ENCODE measurements around the gene CRMP1.

DNA sequence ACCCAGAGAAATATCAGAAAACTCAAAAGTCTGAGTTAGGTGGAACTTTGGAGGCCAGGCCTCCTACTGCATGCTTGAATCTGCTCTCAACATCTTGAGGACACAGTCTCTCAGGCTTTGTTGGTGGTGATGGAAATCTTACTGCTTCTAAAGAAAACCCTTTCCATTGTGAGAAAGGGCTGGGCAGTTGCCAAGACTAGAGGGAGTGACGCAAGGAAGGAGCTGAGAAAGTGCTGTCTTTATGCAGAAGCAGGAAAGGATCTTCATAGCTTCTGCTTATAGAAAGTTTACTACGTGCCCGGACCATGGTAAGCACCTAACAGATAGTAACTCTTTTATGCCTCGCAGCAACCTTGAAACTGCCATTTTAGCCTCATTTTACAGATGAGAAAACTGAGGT is 2.4 kb upstream of the CRMP1 start:
- TF ChIP-seq, protein P1, sequence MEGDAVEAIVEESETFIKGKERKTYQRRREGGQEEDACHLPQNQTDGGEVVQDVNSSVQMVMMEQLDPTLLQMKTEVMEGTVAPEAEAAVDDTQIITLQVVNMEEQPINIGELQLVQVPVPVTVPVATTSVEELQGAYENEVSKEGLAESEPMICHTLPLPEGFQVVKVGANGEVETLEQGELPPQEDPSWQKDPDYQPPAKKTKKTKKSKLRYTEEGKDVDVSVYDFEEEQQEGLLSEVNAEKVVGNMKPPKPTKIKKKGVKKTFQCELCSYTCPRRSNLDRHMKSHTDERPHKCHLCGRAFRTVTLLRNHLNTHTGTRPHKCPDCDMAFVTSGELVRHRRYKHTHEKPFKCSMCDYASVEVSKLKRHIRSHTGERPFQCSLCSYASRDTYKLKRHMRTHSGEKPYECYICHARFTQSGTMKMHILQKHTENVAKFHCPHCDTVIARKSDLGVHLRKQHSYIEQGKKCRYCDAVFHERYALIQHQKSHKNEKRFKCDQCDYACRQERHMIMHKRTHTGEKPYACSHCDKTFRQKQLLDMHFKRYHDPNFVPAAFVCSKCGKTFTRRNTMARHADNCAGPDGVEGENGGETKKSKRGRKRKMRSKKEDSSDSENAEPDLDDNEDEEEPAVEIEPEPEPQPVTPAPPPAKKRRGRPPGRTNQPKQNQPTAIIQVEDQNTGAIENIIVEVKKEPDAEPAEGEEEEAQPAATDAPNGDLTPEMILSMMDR (conservative IDR thresholded peaks at IDR 0.05; ENCODE audit: low read depth, low read length) = no peak
- no peak for TF ChIP-seq EZH2 (IDR thresholded peaks at IDR 0.05; ENCODE audit: low read length, unreplicated experiment)

Measured in PC-3 (cell line).